ENCODE measurements around the gene NEURL1. TPM values are rescaled to one million over a fixed set of nuclear protein-coding genes. Genes with fewer than 3 reads are reported as not detected.

NEURL1 gene
- total RNA-seq, 1 donor from 2014 or later: 1.3 TPM

DNA sequence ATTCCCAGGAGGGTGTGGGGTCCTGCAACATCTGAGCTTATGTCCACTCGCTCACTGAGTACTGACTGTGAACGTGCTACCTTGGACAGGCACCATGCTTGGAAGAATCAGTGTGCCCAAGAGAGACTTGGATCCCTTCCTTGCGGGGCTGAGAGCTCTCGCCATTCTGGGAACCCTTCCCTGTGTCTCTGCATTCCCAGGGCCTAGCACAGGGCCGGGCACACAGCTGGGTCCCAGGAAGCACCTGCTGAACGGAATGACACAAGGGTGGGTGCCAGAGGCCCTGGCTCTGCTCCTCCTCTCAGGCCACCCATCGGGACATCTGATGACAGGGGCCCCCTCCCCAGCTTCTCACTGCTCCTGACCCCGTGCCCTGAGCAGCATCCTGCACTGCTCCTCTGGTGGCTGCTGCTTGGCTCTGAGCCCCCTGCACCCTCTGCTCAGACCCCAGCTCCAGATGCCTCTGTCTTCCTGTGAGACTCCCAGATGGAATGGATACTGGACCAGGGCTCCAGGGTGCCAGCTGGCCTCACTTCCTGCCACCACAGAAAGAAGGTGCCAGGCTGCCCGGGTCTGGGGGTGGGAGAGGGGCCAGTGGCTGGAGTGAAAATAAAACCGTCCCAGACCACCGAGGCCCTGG is 129.6 kb downstream of the NEURL1 start:
- no peak for DNase-seq (ENCODE audit: low read depth)
- TF ChIP-seq CTCF (IDR thresholded peaks at IDR 0.05; ENCODE audit: insufficient read depth, low read length, poor library complexity, severe bottlenecking): no peak
- H3K36me3 ChIP-seq (ENCODE audit: control insufficient read depth, insufficient read depth, low read length): no peaks in the 10 kb centered on the region

GRCh38 chr10:103626178-103626577 is 132.7 kb downstream of the NEURL1 start:
- Histone ChIP-seq H3K27me3 (ENCODE audit: control insufficient read depth, insufficient read depth, low read length) (no peaks in the 10 kb centered on the region), H3K36me3 (ENCODE audit: control insufficient read depth, insufficient read depth, low read length) (no peaks in the 10 kb centered on the region)
- TF ChIP-seq CTCF (IDR thresholded peaks at IDR 0.05; ENCODE audit: insufficient read depth, low read length, poor library complexity, severe bottlenecking): no peak

More for the DNA sequence above, 129.6 kb downstream of the NEURL1 start:
- H3K4me3 ChIP-seq (ENCODE audit: low read depth, low read length): no peak overlapping the region
- H3K27me3 ChIP-seq (ENCODE audit: control insufficient read depth, insufficient read depth, low read length): no peaks in the 10 kb centered on the region

GRCh38 chr10:103627111-103627892 is 133.8 kb downstream of the NEURL1 start:
- Histone ChIP-seq H3K27me3 (ENCODE audit: control insufficient read depth, insufficient read depth, low read length) (no peaks in the 10 kb centered on the region), H3K36me3 (ENCODE audit: control insufficient read depth, insufficient read depth, low read length) (no peaks in the 10 kb centered on the region), H3K4me3 (ENCODE audit: low read depth, low read length) (no peak overlapping the region)
- no peak for TF ChIP-seq CTCF (IDR thresholded peaks at IDR 0.05; ENCODE audit: insufficient read depth, low read length, poor library complexity, severe bottlenecking)
- DNase-seq (ENCODE audit: low read depth): no peak

More at GRCh38 chr10:103626178-103626577, 132.7 kb downstream of the NEURL1 start:
- H3K4me3 ChIP-seq (ENCODE audit: low read depth, low read length): no peak overlapping the region
- DNase-seq (ENCODE audit: low read depth): no peak

GRCh38 chr10:103627893-103628292 is 134.4 kb downstream of the NEURL1 start:
- H3K4me3 ChIP-seq (ENCODE audit: low read depth, low read length): no peak overlapping the region
- DNase-seq (ENCODE audit: low read depth): no peak
- no peaks in the 10 kb centered on the region for H3K27me3 ChIP-seq (ENCODE audit: control insufficient read depth, insufficient read depth, low read length)
- no peaks in the 10 kb centered on the region for H3K36me3 ChIP-seq (ENCODE audit: control insufficient read depth, insufficient read depth, low read length)
- no peak for TF ChIP-seq CTCF (IDR thresholded peaks at IDR 0.05; ENCODE audit: insufficient read depth, low read length, poor library complexity, severe bottlenecking)

DNA sequence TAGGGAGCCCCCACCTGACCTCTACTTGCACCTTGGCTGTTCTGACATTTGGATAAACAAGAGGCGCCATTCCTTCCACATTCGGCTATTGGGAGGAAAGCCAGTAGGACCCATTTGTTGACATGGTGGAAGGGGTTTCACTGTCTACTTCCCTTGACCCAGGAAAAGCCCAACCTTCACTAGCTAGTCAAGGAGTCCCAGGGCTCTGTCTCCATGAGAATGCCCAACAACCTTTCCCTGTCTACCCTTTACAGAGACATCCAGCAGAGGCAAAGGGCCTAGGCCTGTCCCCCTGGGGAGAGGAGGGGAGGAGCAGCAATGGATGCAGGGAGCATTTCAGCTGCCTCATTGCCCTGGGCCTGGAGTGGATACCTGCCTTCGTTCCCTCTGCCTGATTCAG is 136.1 kb downstream of the NEURL1 start:
- H3K36me3 ChIP-seq (ENCODE audit: control insufficient read depth, insufficient read depth, low read length): no peaks in the 10 kb centered on the region

More for the DNA sequence above, 136.1 kb downstream of the NEURL1 start:
- Histone ChIP-seq H3K27me3 (ENCODE audit: control insufficient read depth, insufficient read depth, low read length) (no peaks in the 10 kb centered on the region), H3K4me3 (ENCODE audit: low read depth, low read length) (no peak overlapping the region)
- TF ChIP-seq CTCF (IDR thresholded peaks at IDR 0.05; ENCODE audit: insufficient read depth, low read length, poor library complexity, severe bottlenecking): no peak
- DNase-seq (ENCODE audit: low read depth): no peak
